Caco-2 (cell line): Measurements from ENCODE around the gene GAK. TPM values are rescaled to one million over a fixed set of nuclear protein-coding genes. Genes with fewer than 3 reads are reported as not detected.

ENCODE experiments used
- BruUV-seq: library from RNA; stranded (reverse); fragments of 400-500 nt; replicated peaks from 2 replicates; lab custom pipeline; 2021; lab: Mats Ljungman, UMichigan
- CTCF ChIA-PET: fragments of 300-600 bp; sonication (Branson Sonifier 250); formaldehyde crosslinking; loops from one replicate; lab custom pipeline; 2022; ENCODE audit warnings: antibody characterized with exemption; lab: Charles Lee
- POLR2A ChIA-PET: fragments of 300-600 bp; sonication (Branson Sonifier 250); formaldehyde crosslinking; loops from one replicate; lab custom pipeline; 2022; ENCODE audit warnings: antibody characterized with exemption; lab: Charles Lee
- DNase-seq, 2 experiments: peaks; one replicate each; pipeline versions ENCODE4 v3.0.0 to v3.0.0-alpha.2; 2020 to 2022
- H3K27me3 ChIP-seq: replicated peaks from 2 replicates; pipeline ENCODE4 v1.6.0; 2011; ENCODE audit warnings: low read length; ENCODE audit not compliant: control insufficient read depth, insufficient read depth
- H3K36me3 ChIP-seq: 2 replicates; pipeline ENCODE4 v1.5.1; 2011; ENCODE audit warnings: low read length; ENCODE audit not compliant: control insufficient read depth, insufficient read depth
- H3K4me1 ChIP-seq: fragments of 250-450 bp; sonication (Bioruptor Pico); 2 replicates; pipeline ENCODE4 v1.5.1; 2020; ENCODE audit warnings: mild to moderate bottlenecking
- H3K4me3 ChIP-seq: 2 replicates; pipeline ENCODE4 v1.5.1; 2011; ENCODE audit warnings: low read depth, mild to moderate bottlenecking, control low read depth, low read length
- H3K9me3 ChIP-seq: fragments of 250-450 bp; sonication (Bioruptor Pico); 2 replicates; pipeline ENCODE4 v1.5.1; 2020; ENCODE audit warnings: mild to moderate bottlenecking, moderate library complexity
- H3K27ac Mint-ChIP-seq: one replicate; pipeline ENCODE4 v1.8.0; 2022; ENCODE audit warnings: mixed read lengths; ENCODE audit not compliant: unreplicated experiment
- H3K27me3 Mint-ChIP-seq: one replicate; pipeline ENCODE4 v1.8.0; 2022; ENCODE audit warnings: mixed read lengths; ENCODE audit not compliant: insufficient read depth, unreplicated experiment
- H3K36me3 Mint-ChIP-seq: one replicate; pipeline ENCODE4 v1.8.0; 2022; ENCODE audit warnings: mild to moderate bottlenecking, mixed read lengths; ENCODE audit not compliant: insufficient read depth, unreplicated experiment
- H3K4me1 Mint-ChIP-seq: one replicate; pipeline ENCODE4 v1.8.0; 2022; ENCODE audit warnings: low read depth, mixed read lengths; ENCODE audit not compliant: unreplicated experiment
- H3K4me3 Mint-ChIP-seq: one replicate; pipeline ENCODE4 v1.8.0; 2022; ENCODE audit warnings: mild to moderate bottlenecking, moderate library complexity, mixed read lengths; ENCODE audit not compliant: unreplicated experiment
- H3K9me3 Mint-ChIP-seq: one replicate; pipeline ENCODE4 v1.8.0; 2022; ENCODE audit warnings: mixed read lengths; ENCODE audit not compliant: unreplicated experiment
- intact Hi-C: fragments of 100-400 bp; cut with micrococcal nuclease; formaldehyde crosslinking; loops from one replicate; pipeline ENCODE4 v1.10.0; 2022; ENCODE audit not compliant: unreplicated experiment
- total RNA-seq: library from RNA; stranded (reverse); gene quantifications from 2 replicates; pipeline ENCODE4 v1.2.3, GENCODE V29; 2022
- TF ChIP-seq, protein P1 (sequence below), 2 experiments: fragments of 200-600 bp in 1 of 2; IDR thresholded peaks; 1 replicate in 1 of 2; 2 replicates in 1 of 2; pipeline versions ENCODE4 v1.5.1 to v1.8.0; 2011 to 2022; ENCODE audit warnings: antibody characterized with exemption in 1 of 2, control low read depth in 1 of 2, inconsistent platforms in 1 of 2, low read depth in 1 of 2, low read length in 1 of 2, mild to moderate bottlenecking in 1 of 2, moderate library complexity in 1 of 2; ENCODE audit not compliant: insufficient read depth in 1 of 2, severe bottlenecking in 1 of 2, unreplicated experiment in 1 of 2

The GAK gene
- total RNA-seq, 1 experiment from 2014 or later: 126 TPM

DNA sequence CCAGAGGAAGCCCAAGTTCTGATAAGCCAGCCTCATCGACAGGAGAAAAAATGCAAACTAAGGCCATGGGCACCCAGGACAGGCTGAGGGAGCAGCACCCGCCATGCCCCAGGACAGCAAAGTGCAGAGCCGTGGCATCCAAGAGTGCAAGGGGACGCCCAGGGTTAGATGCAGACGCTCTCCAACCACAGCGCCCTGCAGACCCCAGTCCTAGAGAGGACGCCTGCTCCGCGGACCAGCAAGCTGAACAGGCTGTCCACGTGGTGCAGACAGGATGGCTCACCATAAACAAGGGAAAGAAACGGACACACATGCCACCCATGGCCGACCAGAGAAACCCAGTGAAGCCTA is 32.6 kb downstream of the GAK start:
- H3K4me1 Mint-ChIP-seq: no peaks in the 10 kb centered on the region
- Histone ChIP-seq H3K27me3 (no peaks in the 10 kb centered on the region), H3K36me3 (no peaks in the 10 kb centered on the region; the same call in 1 of the 2 replicates), H3K4me3 (no peak overlapping the region), H3K9me3 (no peaks in the 10 kb centered on the region), H3K4me1 (no peaks in the 10 kb centered on the region)
- TF ChIP-seq, protein P1, sequence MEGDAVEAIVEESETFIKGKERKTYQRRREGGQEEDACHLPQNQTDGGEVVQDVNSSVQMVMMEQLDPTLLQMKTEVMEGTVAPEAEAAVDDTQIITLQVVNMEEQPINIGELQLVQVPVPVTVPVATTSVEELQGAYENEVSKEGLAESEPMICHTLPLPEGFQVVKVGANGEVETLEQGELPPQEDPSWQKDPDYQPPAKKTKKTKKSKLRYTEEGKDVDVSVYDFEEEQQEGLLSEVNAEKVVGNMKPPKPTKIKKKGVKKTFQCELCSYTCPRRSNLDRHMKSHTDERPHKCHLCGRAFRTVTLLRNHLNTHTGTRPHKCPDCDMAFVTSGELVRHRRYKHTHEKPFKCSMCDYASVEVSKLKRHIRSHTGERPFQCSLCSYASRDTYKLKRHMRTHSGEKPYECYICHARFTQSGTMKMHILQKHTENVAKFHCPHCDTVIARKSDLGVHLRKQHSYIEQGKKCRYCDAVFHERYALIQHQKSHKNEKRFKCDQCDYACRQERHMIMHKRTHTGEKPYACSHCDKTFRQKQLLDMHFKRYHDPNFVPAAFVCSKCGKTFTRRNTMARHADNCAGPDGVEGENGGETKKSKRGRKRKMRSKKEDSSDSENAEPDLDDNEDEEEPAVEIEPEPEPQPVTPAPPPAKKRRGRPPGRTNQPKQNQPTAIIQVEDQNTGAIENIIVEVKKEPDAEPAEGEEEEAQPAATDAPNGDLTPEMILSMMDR (IDR thresholded peaks at IDR 0.05; ENCODE audit: insufficient read depth in 1 of 2, low read depth in 1 of 2, low read length in 1 of 2, severe bottlenecking in 1 of 2, unreplicated experiment in 1 of 2): no peak
- ChIA-PET POLR2A (no interaction called here), CTCF (no interaction called here)
- BruUV-seq: no TSS peak
- no peaks in the 10 kb centered on the region for H3K9me3 Mint-ChIP-seq
- no peaks in the 10 kb centered on the region for H3K27me3 Mint-ChIP-seq
- DNase-seq: no peak
- H3K36me3 Mint-ChIP-seq: peaks cover 26% of the 10 kb centered on the region
- no peak overlapping the region for H3K4me3 Mint-ChIP-seq
- intact Hi-C loops: no loop called here
- H3K27ac Mint-ChIP-seq: no peak overlapping the region

DNA sequence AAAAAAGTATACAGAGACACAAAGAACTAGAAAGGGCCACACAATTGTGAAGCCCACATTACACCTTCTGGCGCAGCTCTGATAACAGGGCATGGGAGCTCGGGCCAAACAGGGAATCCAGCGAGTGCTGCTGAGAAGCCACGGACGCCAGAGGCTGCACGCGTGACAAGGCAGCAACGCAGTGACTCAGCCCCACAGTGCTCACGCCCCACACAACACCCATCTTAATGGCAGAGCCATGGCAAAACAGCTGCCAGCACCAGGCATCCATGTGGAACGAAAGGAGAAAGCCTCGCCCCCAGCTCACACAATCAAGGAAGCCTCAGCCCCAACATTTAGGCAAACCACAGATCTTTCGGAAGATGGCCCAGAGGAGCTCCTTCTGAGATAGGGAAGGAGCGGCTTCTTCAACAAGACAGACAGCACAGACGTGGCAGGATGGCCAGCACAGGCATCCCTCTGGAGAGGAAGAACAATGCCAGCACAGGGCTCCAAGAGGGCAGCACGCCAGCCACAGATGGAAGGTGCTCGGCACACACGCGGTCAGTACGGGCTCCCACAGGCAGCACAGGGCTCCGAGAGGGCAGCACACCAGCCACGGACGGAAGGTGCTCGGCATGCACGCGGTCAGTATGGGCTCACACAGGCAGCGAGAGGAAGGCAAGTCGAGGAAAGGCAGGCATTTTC is 33.1 kb downstream of the GAK start:
- no peak for DNase-seq
- Mint-ChIP-seq H3K27me3 (no peaks in the 10 kb centered on the region), H3K36me3 (peaks cover 27% of the 10 kb centered on the region), H3K9me3 (no peaks in the 10 kb centered on the region), H3K4me1 (no peaks in the 10 kb centered on the region), H3K27ac (no peak overlapping the region), H3K4me3 (no peak overlapping the region)
- intact Hi-C loops: no loop called here
- H3K4me1 ChIP-seq: no peaks in the 10 kb centered on the region
- no peaks in the 10 kb centered on the region for H3K9me3 ChIP-seq
- POLR2A ChIA-PET: no interaction called here
- no TSS peak for BruUV-seq
- TF ChIP-seq, protein P1 (IDR thresholded peaks at IDR 0.05; ENCODE audit: insufficient read depth in 1 of 2, low read depth in 1 of 2, low read length in 1 of 2, severe bottlenecking in 1 of 2, unreplicated experiment in 1 of 2): no peak
- H3K36me3 ChIP-seq: no peaks in the 10 kb centered on the region; the same call in 1 of the 2 replicates
- no peaks in the 10 kb centered on the region for H3K27me3 ChIP-seq
- no peak overlapping the region for H3K4me3 ChIP-seq
- CTCF ChIA-PET: no interaction called here

DNA sequence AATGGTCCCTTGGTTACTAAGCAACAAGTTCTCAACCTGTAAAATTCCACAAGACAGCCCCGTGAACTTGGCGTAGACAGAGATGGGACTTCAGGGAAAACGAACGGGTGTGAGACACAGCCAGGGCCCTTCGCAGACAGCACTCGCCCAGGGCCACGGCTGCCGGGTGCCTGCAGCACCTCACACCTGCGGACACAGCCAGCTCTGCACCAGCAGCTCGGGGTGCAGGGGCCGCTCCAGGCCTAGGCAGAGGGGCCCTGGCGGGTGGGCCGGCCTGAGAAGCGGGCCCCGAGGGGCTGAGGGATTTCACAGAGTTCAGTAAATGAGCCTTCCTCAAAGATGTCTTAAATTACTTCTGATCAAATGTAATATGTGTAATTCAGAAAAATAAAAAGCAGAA is 34.0 kb downstream of the GAK start:
- POLR2A ChIA-PET: interaction anchor here (0.5 kb wide), 1 partner anchor 1638 kb away, joined by 5 read pairs; the partner anchor contains the start of gene FAM193A
- H3K36me3 Mint-ChIP-seq: peaks cover 32% of the 10 kb centered on the region
- intact Hi-C loops: no loop called here
- TF ChIP-seq, protein P1 (IDR thresholded peaks at IDR 0.05; ENCODE audit: insufficient read depth in 1 of 2, low read depth in 1 of 2, low read length in 1 of 2, severe bottlenecking in 1 of 2, unreplicated experiment in 1 of 2): no peak
- BruUV-seq: no TSS peak
- Histone ChIP-seq H3K4me1 (no peaks in the 10 kb centered on the region), H3K27me3 (no peaks in the 10 kb centered on the region), H3K4me3 (no peak overlapping the region), H3K9me3 (no peaks in the 10 kb centered on the region), H3K36me3 (no peaks in the 10 kb centered on the region)
- H3K9me3 Mint-ChIP-seq: no peaks in the 10 kb centered on the region
- H3K27ac Mint-ChIP-seq: no peak overlapping the region
- no peaks in the 10 kb centered on the region for H3K27me3 Mint-ChIP-seq
- no peak overlapping the region for H3K4me3 Mint-ChIP-seq
- H3K4me1 Mint-ChIP-seq: no peaks in the 10 kb centered on the region
- CTCF ChIA-PET: no interaction called here
- DNase-seq: no peak
